ENCODE data around the gene IPCEF1. TPM values are rescaled to one million over a fixed set of nuclear protein-coding genes. Genes with fewer than 3 reads are reported as not detected.

IPCEF1 gene
- total and polyA plus RNA-seq, 2 donors (not counting 3 experiments of a cell fraction or from before 2014, with no cell fraction given), result 0.01 to 0.51 TPM

GRCh38 chr6:154395316-154395715 is 38.7 kb upstream of the IPCEF1 start:
- H2AFZ ChIP-seq (ENCODE audit: low read depth, low read length), result no peak overlapping the region
- no peak overlapping the region for H3K4me2 ChIP-seq (ENCODE audit: insufficient read depth, low read length)
- H3K4me3 ChIP-seq (replicated peaks in 1 of 3; ENCODE audit: insufficient read depth in 1 of 3, low read depth in 1 of 3, low read length in 3 of 3), result no peak overlapping the region
- H3K36me3 ChIP-seq (ENCODE audit: control insufficient read depth in 2 of 2, extremely low read depth in 1 of 2, insufficient read depth in 2 of 2, low read length in 2 of 2), result no peaks in the 10 kb centered on the region
- H3K9ac ChIP-seq (replicated peaks; ENCODE audit: extremely low read depth, insufficient read depth, low read length), result no peak overlapping the region
- no peak for FAIRE-seq
- no peak for TF ChIP-seq FOS (IDR thresholded peaks at IDR 0.05; ENCODE audit: borderline replicate concordance, insufficient read depth, low read length)
- no peak for TF ChIP-seq MYC (IDR thresholded peaks at IDR 0.05; ENCODE audit: low read depth, low read length)
- TF ChIP-seq CTCF (IDR thresholded peaks at IDR 0.05; ENCODE audit: extremely low read depth in 1 of 2, insufficient read depth in 1 of 2, low read depth in 1 of 2, low read length in 2 of 2), result no peak
- no peak for TF ChIP-seq EZH2 (IDR thresholded peaks at IDR 0.05; ENCODE audit: borderline replicate concordance, low read depth, low read length, severe bottlenecking)
- no peak for TF ChIP-seq POLR2AphosphoS5 (IDR thresholded peaks at IDR 0.05; ENCODE audit: insufficient read depth, low read depth, low read length)
- TF ChIP-seq MAX (IDR thresholded peaks at IDR 0.05; ENCODE audit: insufficient read depth, insufficient read length), result no peak
- CTCF ChIA-PET, result no interaction called here
- H4K20me1 ChIP-seq (replicated peaks; ENCODE audit: control insufficient read depth, extremely low read depth, insufficient read depth, low read length), result no peaks in the 10 kb centered on the region
- dilution Hi-C loops (cut with MboI; ENCODE audit: extremely low pct_ligation_motif_present, low sequenced_read_pairs), result no loop called here
- no peaks in the 10 kb centered on the region for H3K27me3 ChIP-seq (ENCODE audit: control insufficient read depth in 2 of 2, insufficient read depth in 2 of 2, low read length in 2 of 2)
- H3K9me1 ChIP-seq (replicated peaks; ENCODE audit: control insufficient read depth, extremely low read depth, insufficient read depth, low read length), result no peaks in the 10 kb centered on the region
- no peak for DNase-seq (ENCODE audit: low read depth, low spot score)
- intact Hi-C loops (cut with micrococcal nuclease), result loop anchor here (5.0 kb wide), 1 partner anchor 267 kb away; no protein-coding TSS in a partner anchor
- no peaks in the 10 kb centered on the region for H3K79me2 ChIP-seq (ENCODE audit: control insufficient read depth, insufficient read depth, low read length)
- no peak overlapping the region for H3K27ac ChIP-seq (ENCODE audit: insufficient read depth, low read depth, low read length)
- POLR2A ChIA-PET, result no interaction called here
- H3K4me1 ChIP-seq (ENCODE audit: control insufficient read depth, extremely low read depth, insufficient read depth, low read length), result peaks cover 16% of the 10 kb centered on the region
- no TSS peak for BruUV-seq (replicated peaks)
- no peaks in the 10 kb centered on the region for H3K9me3 ChIP-seq (replicated peaks; ENCODE audit: control insufficient read depth, insufficient read depth, low read length)
